K562 (cell line): Measurements from ENCODE around the gene MPV17L2. TPM values are rescaled to one million over a fixed set of nuclear protein-coding genes. Genes with fewer than 3 reads are reported as not detected.

Experiments
- ATAC-seq: fragments of 200-7000 bp; cut with Tn5 transposase; 3 replicates; pipeline ENCODE4 v1.9.1; 2020; ENCODE audit warnings: moderate library complexity
- BruUV-seq: library from RNA; stranded (reverse); fragments of 400-500 nt; replicated peaks from 2 replicates; lab custom pipeline; 2021; lab: Mats Ljungman, UMichigan
- CTCF ChIA-PET: fragments of 300-600 bp; formaldehyde crosslinking; extraction: SDS; loops from one replicate; lab custom pipeline; 2021; ENCODE audit warnings: low intra/inter-chr PET ratio; lab: Yijun Ruan, JAX
- POLR2A ChIA-PET: fragments of 300-600, 350-650 bp; sonication (Branson Sonifier 250); formaldehyde crosslinking; extraction: SDS; loops from one replicate; lab custom pipeline; 2021; ENCODE audit warnings: antibody characterized with exemption, inconsistent platforms; lab: Yijun Ruan, JAX
- DNase-seq, 4 experiments: peaks; one replicate each; pipeline versions ENCODE4 v3.0.0 to v3.0.0-alpha.2; 2011 to 2018; ENCODE audit warnings: low spot score in 3 of 4, mixed read lengths in 3 of 4; ENCODE audit errors: extremely low read depth in 1 of 4
- FAIRE-seq: peaks from 2 replicates; lab custom pipeline; 2011; peaks lifted over from hg19 to GRCh38; lab: Jason Lieb, UNC
- H2AFZ ChIP-seq: 2 replicates; pipeline ENCODE4 v1.6.0; 2011; ENCODE audit warnings: low read depth, low read length, control low read depth, inconsistent platforms
- H3K27ac ChIP-seq: fragments of 200-600 bp; 3 replicates; pipeline ENCODE4 v1.8.0; 2011; ENCODE audit warnings: low read depth, mild to moderate bottlenecking, control low read depth, inconsistent platforms, low read length, moderate library complexity, mixed read lengths; ENCODE audit errors: extremely low read depth
- H3K27me3 ChIP-seq, 2 experiments: fragments of 300-600 bp in 1 of 2; 2 replicates in 1 of 2; 3 replicates in 1 of 2; pipeline versions ENCODE4 v1.6.0 to v1.8.0; 2011; ENCODE audit warnings: inconsistent platforms in 2 of 2, low read length in 2 of 2, mild to moderate bottlenecking in 1 of 2, mixed read lengths in 1 of 2, moderate library complexity in 1 of 2; ENCODE audit not compliant: control insufficient read depth in 2 of 2, insufficient read depth in 2 of 2
- H3K36me3 ChIP-seq: fragments of 300-600 bp; 3 replicates; pipeline ENCODE4 v1.8.0; 2011; ENCODE audit warnings: mild to moderate bottlenecking, low read length, inconsistent platforms; ENCODE audit not compliant: control insufficient read depth, insufficient read depth
- H3K4me1 ChIP-seq, 2 experiments: fragments of 200-600 bp in 1 of 2; replicated peaks in 1 of 2; 2 replicates in 1 of 2; 3 replicates in 1 of 2; pipeline versions ENCODE4 v1.5.1 to v1.8.0; 2011; ENCODE audit warnings: inconsistent platforms in 2 of 2, low read length in 2 of 2, mild to moderate bottlenecking in 1 of 2, mixed read lengths in 1 of 2, moderate library complexity in 1 of 2; ENCODE audit not compliant: control insufficient read depth in 2 of 2, insufficient read depth in 2 of 2
- H3K4me2 ChIP-seq: 2 replicates; pipeline ENCODE4 v1.6.1; 2011; ENCODE audit warnings: low read length, control low read depth, inconsistent platforms, mixed read lengths; ENCODE audit not compliant: insufficient read depth
- H3K4me3 ChIP-seq: fragments of 200-600 bp; sonication (generic), shearing (Covaris generic); 2 replicates; pipeline ENCODE4 v1.5.1; 2016; ENCODE audit warnings: control low read depth, inconsistent platforms
- H3K79me2 ChIP-seq: fragments of 200-600 bp; 3 replicates; pipeline ENCODE4 v1.8.0; 2011; ENCODE audit warnings: low read length, inconsistent platforms; ENCODE audit not compliant: control insufficient read depth, insufficient read depth
- H3K9ac ChIP-seq, 2 experiments: 2 replicates each; pipeline versions ENCODE4 v1.6.0 to v1.6.1; 2011; ENCODE audit warnings: low read depth in 2 of 2, low read length in 2 of 2, control low read depth in 1 of 2, inconsistent platforms in 1 of 2, mild to moderate bottlenecking in 1 of 2, mixed read lengths in 1 of 2; ENCODE audit not compliant: insufficient read depth in 1 of 2
- H3K9me1 ChIP-seq: one replicate; pipeline ENCODE4 v1.6.0; 2011; ENCODE audit warnings: inconsistent platforms, mild to moderate bottlenecking, low read length, moderate library complexity; ENCODE audit not compliant: control insufficient read depth, insufficient read depth
- H3K9me3 ChIP-seq: replicated peaks from 2 replicates; pipeline ENCODE4 v1.5.1; 2011; ENCODE audit warnings: low read depth, low read length, inconsistent platforms; ENCODE audit not compliant: control insufficient read depth, insufficient read depth
- H4K20me1 ChIP-seq: replicated peaks from 2 replicates; pipeline ENCODE4 v1.6.1; 2011; ENCODE audit warnings: low read length, inconsistent platforms, mixed read lengths; ENCODE audit not compliant: control insufficient read depth, insufficient read depth
- ADNP ChIP-seq: fragments of 200-800 bp; sonication (Bioruptor generic); IDR thresholded peaks from 2 replicates; pipeline ENCODE4 v1.6.1; 2016; ENCODE audit warnings: missing genetic modification characterization, missing compliant biosample characterization
- CBFA2T2 ChIP-seq: fragments of 450-650 bp; conservative IDR thresholded peaks from 2 replicates; pipeline ENCODE4 v1.6.1; 2017; ENCODE audit warnings: mild to moderate bottlenecking
- CEBPG ChIP-seq, 3 experiments: fragments of 200-800 bp in 1 of 3; sonication (Bioruptor generic) in 1 of 3; sonication (generic) in 1 of 3; formaldehyde crosslinking in 1 of 3; IDR thresholded peaks in 2 of 3; conservative IDR thresholded peaks in 1 of 3; 2 replicates each; pipeline versions ENCODE4 v1.6.1 to v1.8.0; 2016 to 2022; ENCODE audit warnings: missing compliant biosample characterization in 2 of 3, missing genetic modification characterization in 2 of 3, mild to moderate bottlenecking in 1 of 3, missing genetic modification reagents in 1 of 3
- ETV1 ChIP-seq: fragments of 450-650 bp; conservative IDR thresholded peaks from 2 replicates; pipeline ENCODE4 v1.6.1; 2016; ENCODE audit warnings: missing genetic modification characterization, control low read depth, low read depth, missing compliant biosample characterization
- POLR2G ChIP-seq: fragments of 200-400 bp; formaldehyde crosslinking; IDR thresholded peaks from 2 replicates; pipeline ENCODE4 v1.6.1; 2017; ENCODE audit warnings: low read depth, mild to moderate bottlenecking, antibody characterized with exemption, low read length, moderate library complexity
- TAF15 ChIP-seq: fragments of 200-400 bp; formaldehyde crosslinking; IDR thresholded peaks from 2 replicates; pipeline ENCODE4 v1.6.1; 2017; ENCODE audit warnings: mild to moderate bottlenecking, low read depth, low read length, moderate library complexity
- ZNF217 ChIP-seq: sonication (generic); formaldehyde crosslinking; IDR thresholded peaks from 2 replicates; pipeline ENCODE4 v1.8.0; 2022; ENCODE audit warnings: mild to moderate bottlenecking, missing genetic modification reagents
- ZNF23 ChIP-seq: fragments of 250-450 bp; sonication (Bioruptor Pico); IDR thresholded peaks from 2 replicates; pipeline ENCODE4 v1.4.0; 2020; ENCODE audit warnings: mild to moderate bottlenecking
- ZNF695 ChIP-seq: fragments of 450-650 bp; formaldehyde crosslinking; IDR thresholded peaks from 2 replicates; pipeline ENCODE4 v1.4.0; 2020; ENCODE audit warnings: mild to moderate bottlenecking, moderate library complexity
- ZNF717 ChIP-seq: fragments of 250-450 bp; sonication (Bioruptor Pico); IDR thresholded peaks from 2 replicates; pipeline ENCODE4 v1.5.0; 2021
- WGBS: fragments of 100-300 bp; shearing (Covaris generic); methylation state at CpG from one replicate; pipeline ENCODE4 v1.1.6; 2016; ENCODE audit warnings: low coverage, mixed read lengths; ENCODE audit not compliant: insufficient coverage; ENCODE audit errors: missing lambda C conversion rate; 5-methylcytosine and 5-hydroxymethylcytosine counted together
- in situ Hi-C: fragments of 300-500 bp; cut with MboI; formaldehyde crosslinking; loops from 4 replicates; pipeline ENCODE4 v1.15.0; 2018; ENCODE audit warnings: inconsistent platforms, mixed read lengths
- intact Hi-C: fragments of 100-400 bp; cut with micrococcal nuclease; formaldehyde crosslinking; loops from 2 replicates; pipeline ENCODE4 v1.14.2; 2022
- polyA plus RNA-seq, 8 experiments: library from polyadenylated mRNA; depleted of rRNA in 4 of 8; stranded (reverse) in 5 of 8; unstranded in 3 of 8; fragments of >200 nt; fragmentation: Nextera tagmentation in 2 of 8; fragmentation: Illumina TruSeq in 1 of 8; extraction: Ambion mirVana in 2 of 8; extraction: Trizol in 1 of 8; gene quantifications; 2 replicates each; pipeline versions ENCODE4 v1.2.1 to v1.2.3, GENCODE V29; 2011 to 2014; ENCODE audit warnings: inconsistent platforms in 1 of 8, missing spikeins in 1 of 8
- total RNA-seq, 7 experiments: library from RNA; depleted of rRNA in 6 of 7; stranded (reverse); fragments of >200 nt in 6 of 7; fragmentation: Illumina TruSeq in 2 of 7; extraction: Trizol in 2 of 7; gene quantifications; 2 replicates each; pipeline versions ENCODE4 v1.2.1 to v1.2.3, GENCODE V29; 2011 to 2021; ENCODE audit warnings: low replicate concordance in 1 of 7
- TF ChIP-seq, protein P1 (sequence below): fragments of 450-650 bp; formaldehyde crosslinking; IDR thresholded peaks from 2 replicates; pipeline ENCODE4 v1.4.0; 2022; ENCODE audit warnings: mild to moderate bottlenecking, moderate library complexity
- TF ChIP-seq, protein P2 (sequence below): fragments of 250-450 bp; sonication (Bioruptor Pico); IDR thresholded peaks from 2 replicates; pipeline ENCODE4 v1.4.0; 2020; ENCODE audit warnings: mild to moderate bottlenecking, moderate library complexity
- TF ChIP-seq, protein P3 (sequence below): fragments of 450-650 bp; formaldehyde crosslinking; IDR thresholded peaks from 2 replicates; pipeline ENCODE4 v1.4.0; 2020; ENCODE audit warnings: mild to moderate bottlenecking, moderate library complexity

The MPV17L2 gene
- total and polyA plus RNA-seq, 9 of the 15 experiments (the other 6 are each of a cell fraction or from before 2014, with no cell fraction given) = 10.6 to 60.2 (median 28.5) TPM

DNA sequence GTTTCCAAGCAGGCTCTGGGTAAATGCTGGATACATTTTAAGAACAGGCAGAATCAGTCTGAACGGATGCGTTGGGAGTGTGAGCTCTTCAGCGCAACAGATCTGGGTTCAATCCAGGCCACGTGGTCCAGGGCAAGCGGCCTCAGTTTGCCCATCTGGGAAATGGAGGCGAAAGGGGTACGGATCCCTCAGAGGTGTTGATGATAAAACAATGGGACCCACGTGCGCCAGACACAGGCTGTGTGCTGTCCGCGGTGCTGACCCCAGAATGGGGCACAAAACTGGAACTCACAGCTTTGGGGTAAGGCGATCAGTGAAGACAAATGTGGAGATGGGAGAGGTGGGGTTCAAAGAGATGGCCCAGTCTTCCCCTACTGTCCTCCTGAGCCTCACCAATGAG lies 46.3 kb downstream of the MPV17L2 start:
- Histone ChIP-seq H4K20me1 (no peaks in the 10 kb centered on the region), H3K79me2 (no peaks in the 10 kb centered on the region), H3K4me1 (no peaks in the 10 kb centered on the region; a peak in 1 of 5 replicates), H3K27me3 (peaks cover 5 to 32% of the 10 kb centered on the region in 2 experiments; a peak in 3 of 5 replicates), H3K9me3 (no peaks in the 10 kb centered on the region), H3K27ac (no peak overlapping the region), H2AFZ (no peak overlapping the region), H3K9ac (no peak overlapping the region), H3K36me3 (no peaks in the 10 kb centered on the region), H3K4me2 (no peak overlapping the region), H3K9me1 (no peaks in the 10 kb centered on the region), H3K4me3 (no peak overlapping the region)
- no TSS peak for BruUV-seq
- intact Hi-C loops (no loop called here), in situ Hi-C loops (no loop called here)
- WGBS = 1% methylated on average over 12 of the region's 12 CpGs
- CTCF ChIA-PET = interaction anchor here (1.5 kb wide), 1 partner anchor 12 kb away, joined by 3 read pairs; no protein-coding TSS in a partner anchor
- ATAC-seq (peak; percentile 55), DNase-seq (peak in 2 of 4 experiments; percentile 52 to 59), FAIRE-seq (peak; percentile 29)
- POLR2A ChIA-PET = interaction anchor here (0.6 to 2.0 kb wide), 2 partner anchors 15 to 150 kb away, joined by 3 to 9 read pairs; no protein-coding TSS in a partner anchor
- TF ChIP-seq CEBPG (CRISPR knock-in tag; IDR thresholded peaks at IDR 0.05) = no peak
- no peak for TF ChIP-seq CEBPG (tag; conservative IDR thresholded peaks at IDR 0.05 in 1 of 2, IDR thresholded peaks at IDR 0.05 in 1 of 2)
- no peak for TF ChIP-seq POLR2G
- no peak for TF ChIP-seq ZNF695 (CRISPR knock-in tag)
- TF ChIP-seq ADNP (tag) = peak; percentile 62; the same call in 1 of the 2 replicates
- TF ChIP-seq, protein P1, sequence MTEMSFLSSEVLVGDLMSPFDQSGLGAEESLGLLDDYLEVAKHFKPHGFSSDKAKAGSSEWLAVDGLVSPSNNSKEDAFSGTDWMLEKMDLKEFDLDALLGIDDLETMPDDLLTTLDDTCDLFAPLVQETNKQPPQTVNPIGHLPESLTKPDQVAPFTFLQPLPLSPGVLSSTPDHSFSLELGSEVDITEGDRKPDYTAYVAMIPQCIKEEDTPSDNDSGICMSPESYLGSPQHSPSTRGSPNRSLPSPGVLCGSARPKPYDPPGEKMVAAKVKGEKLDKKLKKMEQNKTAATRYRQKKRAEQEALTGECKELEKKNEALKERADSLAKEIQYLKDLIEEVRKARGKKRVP (CRISPR knock-in tag) = no peak
- TF ChIP-seq ZNF717 (CRISPR knock-in tag) = no peak
- TF ChIP-seq, protein P2, sequence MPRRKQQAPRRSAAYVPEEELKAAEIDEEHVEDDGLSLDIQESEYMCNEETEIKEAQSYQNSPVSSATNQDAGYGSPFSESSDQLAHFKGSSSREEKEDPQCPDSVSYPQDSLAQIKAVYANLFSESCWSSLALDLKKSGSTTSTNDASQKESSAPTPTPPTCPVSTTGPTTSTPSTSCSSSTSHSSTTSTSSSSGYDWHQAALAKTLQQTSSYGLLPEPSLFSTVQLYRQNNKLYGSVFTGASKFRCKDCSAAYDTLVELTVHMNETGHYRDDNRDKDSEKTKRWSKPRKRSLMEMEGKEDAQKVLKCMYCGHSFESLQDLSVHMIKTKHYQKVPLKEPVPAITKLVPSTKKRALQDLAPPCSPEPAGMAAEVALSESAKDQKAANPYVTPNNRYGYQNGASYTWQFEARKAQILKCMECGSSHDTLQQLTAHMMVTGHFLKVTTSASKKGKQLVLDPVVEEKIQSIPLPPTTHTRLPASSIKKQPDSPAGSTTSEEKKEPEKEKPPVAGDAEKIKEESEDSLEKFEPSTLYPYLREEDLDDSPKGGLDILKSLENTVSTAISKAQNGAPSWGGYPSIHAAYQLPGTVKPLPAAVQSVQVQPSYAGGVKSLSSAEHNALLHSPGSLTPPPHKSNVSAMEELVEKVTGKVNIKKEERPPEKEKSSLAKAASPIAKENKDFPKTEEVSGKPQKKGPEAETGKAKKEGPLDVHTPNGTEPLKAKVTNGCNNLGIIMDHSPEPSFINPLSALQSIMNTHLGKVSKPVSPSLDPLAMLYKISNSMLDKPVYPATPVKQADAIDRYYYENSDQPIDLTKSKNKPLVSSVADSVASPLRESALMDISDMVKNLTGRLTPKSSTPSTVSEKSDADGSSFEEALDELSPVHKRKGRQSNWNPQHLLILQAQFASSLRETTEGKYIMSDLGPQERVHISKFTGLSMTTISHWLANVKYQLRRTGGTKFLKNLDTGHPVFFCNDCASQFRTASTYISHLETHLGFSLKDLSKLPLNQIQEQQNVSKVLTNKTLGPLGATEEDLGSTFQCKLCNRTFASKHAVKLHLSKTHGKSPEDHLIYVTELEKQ = no peak
- TF ChIP-seq ZNF23 (CRISPR knock-in tag) = no peak
- no peak for TF ChIP-seq ETV1 (tag)
- TF ChIP-seq, protein P3, sequence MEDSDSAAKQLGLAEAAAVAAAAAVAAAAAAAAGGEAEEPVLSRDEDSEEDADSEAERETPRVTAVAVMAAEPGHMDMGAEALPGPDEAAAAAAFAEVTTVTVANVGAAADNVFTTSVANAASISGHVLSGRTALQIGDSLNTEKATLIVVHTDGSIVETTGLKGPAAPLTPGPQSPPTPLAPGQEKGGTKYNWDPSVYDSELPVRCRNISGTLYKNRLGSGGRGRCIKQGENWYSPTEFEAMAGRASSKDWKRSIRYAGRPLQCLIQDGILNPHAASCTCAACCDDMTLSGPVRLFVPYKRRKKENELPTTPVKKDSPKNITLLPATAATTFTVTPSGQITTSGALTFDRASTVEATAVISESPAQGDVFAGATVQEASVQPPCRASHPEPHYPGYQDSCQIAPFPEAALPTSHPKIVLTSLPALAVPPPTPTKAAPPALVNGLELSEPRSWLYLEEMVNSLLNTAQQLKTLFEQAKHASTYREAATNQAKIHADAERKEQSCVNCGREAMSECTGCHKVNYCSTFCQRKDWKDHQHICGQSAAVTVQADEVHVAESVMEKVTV = no peak
- TF ChIP-seq CBFA2T2 = no peak
- TF ChIP-seq ZNF217 (CRISPR knock-in tag) = no peak
- TF ChIP-seq TAF15 = no peak
